Liver (tissue), 3 donors: ENCODE data around the gene STARD3.

Source experiments
- FOXA1 ChIP-seq: IDR thresholded peaks from 2 replicates; pipeline ENCODE4 v1.6.1; 2016; ENCODE audit warnings: antibody characterized with exemption
- HNF4G ChIP-seq: IDR thresholded peaks from 2 replicates; pipeline ENCODE4 v1.6.1; 2016; ENCODE audit warnings: antibody characterized with exemption
- JUND ChIP-seq, 2 donors: IDR thresholded peaks; 2 replicates each; pipeline ENCODE4 v1.6.1; 2016; ENCODE audit warnings: antibody characterized with exemption in 2 of 2
- TF ChIP-seq, protein P1 (sequence below): fragments of 150-350 bp; IDR thresholded peaks from 2 replicates; pipeline ENCODE4 v1.5.1; 2017; ENCODE audit warnings: improper control_type of control experiment, low read depth, low read length; ENCODE audit not compliant: missing input control
- TF ChIP-seq, protein P2 (sequence below): IDR thresholded peaks from 2 replicates; pipeline ENCODE4 v1.6.1; 2016; ENCODE audit warnings: antibody characterized with exemption
- donor health status: healthy.
- donor health status: healthy.

DNA sequence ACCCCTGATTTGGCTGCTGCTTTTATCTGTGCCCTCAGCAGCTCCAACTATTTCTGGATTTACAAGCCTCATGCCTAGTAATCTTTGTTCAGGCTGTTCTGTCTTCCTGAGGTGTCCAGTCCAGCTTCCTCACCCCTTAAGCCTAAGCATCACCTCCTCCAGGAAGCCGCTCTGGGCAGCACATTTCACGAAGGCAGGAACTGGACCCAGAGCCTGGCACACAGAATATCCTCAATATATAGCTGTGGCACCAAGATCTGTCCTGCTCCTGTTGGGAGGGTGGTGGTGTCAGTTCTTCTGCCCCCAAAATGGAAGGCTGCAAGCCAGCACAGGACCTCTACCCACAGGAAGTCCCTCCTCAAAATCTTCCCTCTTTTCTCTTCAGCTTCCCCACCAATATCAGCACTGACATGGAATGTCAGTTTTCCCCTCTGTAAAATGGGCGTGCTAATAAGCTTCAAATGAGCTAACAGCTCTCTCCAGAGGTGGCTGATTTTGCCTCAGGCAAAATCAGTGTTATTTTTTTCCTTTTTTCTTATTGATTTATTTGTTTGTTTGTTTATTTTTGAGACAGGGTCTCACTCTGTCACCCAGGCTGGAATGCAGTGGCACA is 22.3 kb upstream of the STARD3 start:
- TF ChIP-seq, protein P1, sequence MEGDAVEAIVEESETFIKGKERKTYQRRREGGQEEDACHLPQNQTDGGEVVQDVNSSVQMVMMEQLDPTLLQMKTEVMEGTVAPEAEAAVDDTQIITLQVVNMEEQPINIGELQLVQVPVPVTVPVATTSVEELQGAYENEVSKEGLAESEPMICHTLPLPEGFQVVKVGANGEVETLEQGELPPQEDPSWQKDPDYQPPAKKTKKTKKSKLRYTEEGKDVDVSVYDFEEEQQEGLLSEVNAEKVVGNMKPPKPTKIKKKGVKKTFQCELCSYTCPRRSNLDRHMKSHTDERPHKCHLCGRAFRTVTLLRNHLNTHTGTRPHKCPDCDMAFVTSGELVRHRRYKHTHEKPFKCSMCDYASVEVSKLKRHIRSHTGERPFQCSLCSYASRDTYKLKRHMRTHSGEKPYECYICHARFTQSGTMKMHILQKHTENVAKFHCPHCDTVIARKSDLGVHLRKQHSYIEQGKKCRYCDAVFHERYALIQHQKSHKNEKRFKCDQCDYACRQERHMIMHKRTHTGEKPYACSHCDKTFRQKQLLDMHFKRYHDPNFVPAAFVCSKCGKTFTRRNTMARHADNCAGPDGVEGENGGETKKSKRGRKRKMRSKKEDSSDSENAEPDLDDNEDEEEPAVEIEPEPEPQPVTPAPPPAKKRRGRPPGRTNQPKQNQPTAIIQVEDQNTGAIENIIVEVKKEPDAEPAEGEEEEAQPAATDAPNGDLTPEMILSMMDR: no peak
- TF ChIP-seq HNF4G (no peak), FOXA1 (no peak), JUND (IDR thresholded peaks at IDR 0.05) (no peak)
- TF ChIP-seq, protein P2, sequence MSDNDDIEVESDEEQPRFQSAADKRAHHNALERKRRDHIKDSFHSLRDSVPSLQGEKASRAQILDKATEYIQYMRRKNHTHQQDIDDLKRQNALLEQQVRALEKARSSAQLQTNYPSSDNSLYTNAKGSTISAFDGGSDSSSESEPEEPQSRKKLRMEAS: no peak
